ENCODE measurements around the gene SHTN1. TPM values are rescaled to one million over a fixed set of nuclear protein-coding genes. Genes with fewer than 3 reads are reported as not detected.
A peak's percentile ranks its signal among the peaks of the same experiment; 100 is the strongest.

Gene SHTN1
- total RNA-seq, 1 donor from 2014 or later: 3.6 TPM

GRCh38 chr10:116836902-116837523 lies 168.0 kb downstream of the SHTN1 start:
- no peak for DNase-seq (ENCODE audit: low read depth)

- no peak for DNase-seq (ENCODE audit: low read depth)
Observed at GRCh38 chr10:116836083-116836482, 168.9 kb downstream of the SHTN1 start.

- DNase-seq (ENCODE audit: low read depth): no peak
Observed at GRCh38 chr10:116835658-116836057, 169.3 kb downstream of the SHTN1 start.

- DNase-seq (ENCODE audit: low read depth): no peak
Observed at GRCh38 chr10:116833986-116834985, 170.7 kb downstream of the SHTN1 start.

GRCh38 chr10:116831790-116832189 lies 173.2 kb downstream of the SHTN1 start:
- peak; percentile 26 for DNase-seq (ENCODE audit: low read depth)

Other genes starting within 250 kb of the SHTN1 start
- gene ENO4, start 155.7 kb downstream of the SHTN1 start, total RNA-seq: 0.19 TPM in 1 of 2 replicates, not detected in the other
- not detected in 2 replicates for gene VAX1, start 133.1 kb upstream of the SHTN1 start, total RNA-seq
- gene KCNK18, start 192.3 kb upstream of the SHTN1 start, total RNA-seq: not detected in 2 replicates
- not detected in 2 replicates for gene SLC18A2, start 235.9 kb upstream of the SHTN1 start, total RNA-seq